Measurements from ENCODE around the gene CAPN8.

CAPN8 gene

GRCh38 chr1:223654083-223654482 is 11.4 kb downstream of the CAPN8 start:
- DNase-seq (ENCODE audit: low spot score): no peak

GRCh38 chr1:223653431-223653830 is 12.1 kb downstream of the CAPN8 start:
- DNase-seq (ENCODE audit: low spot score): no peak

- DNase-seq (ENCODE audit: low spot score): no peak
Measured at GRCh38 chr1:223653015-223653414, 12.5 kb downstream of the CAPN8 start.

- peak; percentile 54 for DNase-seq (ENCODE audit: low spot score)
Measured at GRCh38 chr1:223652436-223652941, 13.0 kb downstream of the CAPN8 start.

- no peak for DNase-seq (ENCODE audit: low spot score)
Measured at GRCh38 chr1:223651291-223651991, 14.1 kb downstream of the CAPN8 start.

GRCh38 chr1:223650465-223650864 is 15.0 kb downstream of the CAPN8 start:
- DNase-seq (ENCODE audit: low spot score): no peak

- no peak for DNase-seq (ENCODE audit: low spot score)
Measured at GRCh38 chr1:223649222-223649621, 16.3 kb downstream of the CAPN8 start.

GRCh38 chr1:223647249-223647648 is 18.3 kb downstream of the CAPN8 start:
- DNase-seq (ENCODE audit: low spot score): no peak

- no peak for DNase-seq (ENCODE audit: low spot score)
Measured at GRCh38 chr1:223645903-223646302, 19.6 kb downstream of the CAPN8 start.

- no peak for DNase-seq (ENCODE audit: low spot score)
Measured at GRCh38 chr1:223642237-223642636, 23.3 kb downstream of the CAPN8 start.

GRCh38 chr1:223641523-223642039 is 23.9 kb downstream of the CAPN8 start:
- no peak for DNase-seq (ENCODE audit: low spot score)

- DNase-seq (ENCODE audit: low spot score): no peak
Measured at GRCh38 chr1:223639331-223639749, 26.2 kb downstream of the CAPN8 start.

- no peak for DNase-seq (ENCODE audit: low spot score)
Measured at GRCh38 chr1:223635236-223635635, 30.3 kb downstream of the CAPN8 start.

- DNase-seq (ENCODE audit: low spot score): no peak
Measured at GRCh38 chr1:223634423-223634822, 31.1 kb downstream of the CAPN8 start.

- no peak for DNase-seq (ENCODE audit: low spot score)
Measured at GRCh38 chr1:223631956-223632355, 33.5 kb downstream of the CAPN8 start.

- DNase-seq (ENCODE audit: low spot score): no peak
Measured at GRCh38 chr1:223631473-223631872, 34.0 kb downstream of the CAPN8 start.

- no peak for DNase-seq (ENCODE audit: low spot score)
Measured at GRCh38 chr1:223629126-223629457, 36.4 kb downstream of the CAPN8 start.

- peak; percentile 78 for DNase-seq (ENCODE audit: low spot score)
Measured at GRCh38 chr1:223628233-223629125, 37.0 kb downstream of the CAPN8 start.

- no peak for DNase-seq (ENCODE audit: low spot score)
Measured at GRCh38 chr1:223622132-223622842, 43.2 kb downstream of the CAPN8 start.

- no peak for DNase-seq (ENCODE audit: low spot score)
Measured at GRCh38 chr1:223621312-223621734, 44.2 kb downstream of the CAPN8 start.

- DNase-seq (ENCODE audit: low spot score): no peak
Measured at GRCh38 chr1:223620297-223620897, 45.1 kb downstream of the CAPN8 start.

- no peak for DNase-seq (ENCODE audit: low spot score)
Measured at GRCh38 chr1:223618680-223619079, 46.8 kb downstream of the CAPN8 start.
